ENCODE data around the gene DENND1A.

GRCh38 chr9:123364241-123364824 is 565.6 kb downstream of the DENND1A start:
- TF ChIP-seq CTCF (IDR thresholded peaks at IDR 0.05), result no peak
- TF ChIP-seq EP300 (IDR thresholded peaks at IDR 0.05), result no peak
- no peak for TF ChIP-seq POLR2A (IDR thresholded peaks at IDR 0.05)
